CD4-positive, alpha-beta T cell treated with Interleukin-6 at 100 ng/mL for 8 hours (primary cell): ENCODE data around the gene ZNF775.

Source experiments
- DNase-seq: peaks from one replicate; pipeline ENCODE4 v3.0.0-alpha.2; 2020; ENCODE audit warnings: mixed read lengths, low spot score

The ZNF775 gene

DNA sequence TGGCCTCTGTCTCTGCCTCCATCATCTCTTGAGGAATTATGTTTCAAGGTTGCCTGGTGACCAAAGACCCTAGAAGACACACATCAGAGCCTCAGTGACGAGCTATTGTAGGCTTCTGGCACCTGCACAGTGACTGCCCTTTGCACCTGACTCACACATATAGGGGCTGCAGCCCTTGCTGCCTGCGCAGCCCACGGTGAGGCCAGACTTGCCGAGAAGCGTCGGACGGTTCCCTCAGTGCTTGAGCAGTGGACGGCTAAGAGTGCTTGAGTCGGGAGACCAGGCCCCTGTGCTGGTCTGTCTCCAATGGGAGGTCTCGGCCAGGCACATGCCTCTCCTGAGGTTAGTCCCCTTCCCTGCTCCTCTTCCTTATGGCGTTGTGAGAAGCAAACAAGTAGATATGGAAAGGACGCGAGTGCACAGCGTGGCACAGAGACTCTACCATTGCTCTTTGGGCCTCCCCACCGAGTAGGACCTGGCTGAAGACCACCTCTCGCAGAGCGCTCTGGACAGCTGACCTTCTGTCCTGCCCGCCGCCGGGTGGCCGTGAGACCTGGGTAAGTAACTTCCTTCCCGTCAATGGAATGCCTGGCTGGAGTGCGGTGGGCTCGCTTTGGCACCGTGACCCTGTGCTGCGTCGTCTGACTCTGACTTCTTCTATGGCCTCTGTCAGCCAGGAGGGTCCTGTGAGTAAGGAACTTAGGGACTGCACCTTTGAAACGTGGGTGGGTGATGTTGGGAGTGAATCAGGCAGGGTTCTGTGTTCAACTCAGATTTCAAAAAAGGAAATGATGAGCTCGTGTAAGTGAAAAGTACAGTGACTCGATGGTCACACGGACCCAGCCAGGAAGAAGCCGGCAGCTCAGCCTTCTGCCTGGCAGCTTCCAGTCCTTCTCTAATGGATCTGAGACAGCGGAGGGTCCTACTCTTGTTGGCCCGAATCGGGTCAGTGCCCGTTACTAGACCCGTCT is 33.7 kb downstream of the ZNF775 start:
- DNase-seq, result no peak

DNA sequence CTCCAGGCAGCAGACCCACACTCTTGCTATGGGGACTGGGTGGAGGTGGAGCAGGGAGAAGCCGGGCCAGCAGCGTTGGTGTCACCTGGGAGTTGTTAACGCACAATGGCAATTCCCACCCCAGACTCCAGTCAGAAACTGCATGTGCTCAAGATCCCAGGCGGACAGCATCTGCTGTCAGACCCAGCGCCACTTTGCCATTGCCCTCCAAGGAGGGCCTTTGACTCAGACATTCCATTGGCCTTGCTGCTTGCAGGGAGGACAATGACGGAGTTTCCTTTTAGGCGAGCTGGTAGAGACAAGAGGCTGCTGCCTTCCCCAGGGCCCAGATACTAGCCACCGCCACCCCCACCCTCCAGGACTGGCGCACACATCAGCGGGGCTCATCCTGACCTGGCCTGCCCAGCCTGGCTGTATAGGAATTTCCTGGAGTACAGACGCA is 34.5 kb downstream of the ZNF775 start:
- no peak for DNase-seq

DNA sequence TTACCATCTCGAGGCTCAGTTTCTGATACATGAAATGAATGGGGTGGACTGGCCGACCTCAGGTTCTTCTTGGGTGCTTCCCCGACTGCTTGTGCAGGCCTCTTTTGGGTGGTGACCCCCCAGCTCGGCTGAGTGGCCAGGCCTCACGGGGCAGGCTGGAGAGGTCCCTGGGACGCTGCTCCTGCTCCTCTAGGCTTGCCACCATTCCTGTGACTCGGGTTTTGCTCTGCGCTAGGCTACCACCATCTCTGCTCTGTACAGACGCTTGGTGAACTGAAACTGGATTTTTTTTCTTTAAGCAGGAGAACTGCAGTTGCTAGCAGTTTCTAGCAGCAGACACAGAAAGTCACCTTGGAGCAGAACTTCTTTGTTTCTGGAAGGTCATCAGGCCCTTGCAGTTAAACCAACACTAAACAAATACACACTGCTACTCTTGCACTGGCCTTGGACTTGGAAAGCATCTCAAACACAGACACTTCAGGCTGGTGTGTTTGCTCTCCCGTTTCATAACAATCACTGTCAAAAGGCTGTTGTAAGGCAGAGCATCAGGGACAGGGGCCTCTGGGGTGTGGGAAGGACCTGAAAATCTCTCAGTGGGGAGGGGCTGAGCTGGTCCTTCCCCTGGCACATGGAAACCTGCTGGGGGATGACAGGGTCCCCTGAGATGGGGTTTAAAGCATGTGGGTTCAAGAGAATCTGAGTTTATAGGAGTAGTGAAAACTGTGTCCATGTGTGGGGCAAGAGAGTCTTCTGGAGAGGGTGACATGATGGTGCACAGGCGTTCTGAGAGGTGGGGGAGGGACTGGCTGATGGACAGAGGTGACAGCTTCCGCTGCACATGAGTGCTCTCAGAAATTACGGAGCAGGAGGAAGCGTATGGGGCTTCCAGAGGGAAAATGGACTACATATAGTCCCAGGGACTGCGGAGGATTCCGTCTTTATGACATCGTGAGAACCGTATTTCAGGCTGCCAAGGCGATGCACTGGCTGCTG is 36.3 kb downstream of the ZNF775 start:
- DNase-seq, result no peak

DNA sequence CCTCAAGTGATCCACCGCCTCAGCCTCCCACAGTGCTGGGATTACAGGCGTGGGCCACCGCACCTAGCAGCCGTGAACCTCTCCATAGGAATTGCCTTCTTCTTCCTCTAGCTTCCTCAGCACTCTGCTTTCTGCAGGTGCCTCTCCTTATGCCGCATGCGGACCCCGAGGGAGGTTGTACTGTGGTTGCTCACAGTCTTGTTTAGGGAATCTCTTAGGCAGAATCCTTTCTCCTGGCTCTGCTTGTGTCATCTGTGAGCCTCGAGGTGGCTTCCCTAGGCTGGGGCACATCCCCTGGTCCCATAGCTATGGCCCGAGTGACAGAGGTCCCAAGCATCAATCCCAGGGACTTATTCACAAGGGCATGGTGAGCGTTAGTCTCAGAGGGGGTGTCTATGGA is 38.1 kb downstream of the ZNF775 start:
- no peak for DNase-seq

DNA sequence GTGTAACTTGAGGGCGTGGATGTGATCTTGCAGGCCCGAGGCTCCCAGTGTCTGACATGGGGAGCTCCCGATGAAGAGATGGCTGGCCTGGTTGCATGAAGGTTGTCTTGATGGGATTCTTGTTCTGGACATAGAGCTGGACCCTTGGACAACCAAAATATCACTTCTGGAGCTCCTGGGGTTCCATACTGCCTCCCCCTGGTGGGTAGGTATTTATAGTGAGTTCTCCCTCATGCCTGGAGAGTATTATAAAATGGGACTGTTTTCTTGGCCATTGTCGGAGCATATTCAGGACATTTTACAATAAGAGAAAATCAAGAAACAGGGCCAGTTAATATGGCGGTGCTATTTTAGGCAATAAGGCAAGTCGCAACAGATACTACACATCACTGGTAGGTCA is 38.7 kb downstream of the ZNF775 start:
- no peak for DNase-seq

DNA sequence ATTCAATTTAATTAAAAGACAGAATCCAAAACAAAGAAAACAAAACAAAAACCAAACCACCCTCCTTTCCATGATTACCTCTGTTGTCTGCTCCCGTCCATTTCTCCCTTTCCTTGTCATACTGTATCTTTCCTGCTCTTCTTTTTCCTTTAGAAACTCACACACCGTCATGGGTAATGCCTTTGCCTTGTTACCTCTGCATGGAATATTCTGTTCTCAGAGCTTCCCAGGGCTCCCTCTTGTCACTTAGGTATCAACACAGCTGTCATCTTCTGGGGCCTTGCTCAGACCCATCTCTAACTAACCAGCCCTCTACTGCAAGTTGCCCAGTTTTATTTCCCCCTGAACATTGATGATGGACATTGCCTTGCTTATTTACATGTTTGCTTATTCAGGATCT is 41.1 kb downstream of the ZNF775 start:
- DNase-seq, result no peak

DNA sequence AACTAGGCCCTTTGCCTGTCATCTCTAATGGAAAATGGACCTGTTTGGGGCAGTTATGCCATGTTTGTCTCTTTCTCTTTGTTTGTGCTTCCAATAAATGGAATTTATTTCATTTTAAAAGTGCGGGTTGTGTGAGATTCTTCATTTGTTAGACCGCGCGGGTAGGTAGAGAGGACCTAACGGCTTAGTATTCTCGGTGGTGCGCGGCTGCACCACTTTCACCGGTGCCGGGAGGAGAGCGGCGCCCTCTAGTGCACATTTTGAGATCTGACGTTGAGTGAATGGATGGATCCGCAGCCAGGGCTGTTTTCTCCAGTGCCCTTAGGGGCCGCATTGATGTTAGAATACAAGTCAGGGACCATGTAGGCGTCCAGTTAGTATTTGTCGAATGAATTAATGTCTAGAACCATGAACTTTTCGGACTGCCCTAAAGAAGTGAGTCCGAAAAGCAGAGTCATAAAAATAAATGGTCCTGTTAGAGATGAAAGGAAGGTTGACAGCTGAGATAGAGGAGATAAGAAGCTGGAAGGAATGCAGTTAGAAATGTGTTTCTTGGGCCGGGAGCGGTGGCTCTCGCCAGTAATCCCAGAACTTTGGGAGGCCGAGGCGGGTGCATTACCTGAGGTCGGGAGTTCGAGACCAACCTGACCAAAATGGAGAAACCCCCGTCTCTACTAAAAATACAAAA is 42.0 kb downstream of the ZNF775 start:
- peak; percentile 83 for DNase-seq

DNA sequence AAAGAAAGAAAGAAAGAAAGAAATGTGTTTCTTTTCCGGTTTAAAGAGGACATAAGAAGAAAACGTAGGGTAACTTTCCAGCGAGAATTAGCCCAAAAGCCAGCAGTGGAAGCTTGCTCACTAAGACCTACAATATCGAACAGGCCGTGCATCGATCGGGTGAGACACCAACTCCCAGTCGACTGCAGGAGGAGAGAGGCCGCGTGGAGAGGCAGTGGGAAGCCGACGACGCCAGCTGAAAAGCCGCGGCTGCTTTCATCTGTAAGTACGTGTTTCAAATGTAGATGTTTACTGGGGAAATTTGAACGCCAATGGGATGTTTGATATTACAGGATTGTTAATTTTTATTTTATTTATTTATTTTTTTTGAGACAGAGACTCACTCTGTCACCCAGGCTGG is 42.7 kb downstream of the ZNF775 start:
- DNase-seq, result no peak

DNA sequence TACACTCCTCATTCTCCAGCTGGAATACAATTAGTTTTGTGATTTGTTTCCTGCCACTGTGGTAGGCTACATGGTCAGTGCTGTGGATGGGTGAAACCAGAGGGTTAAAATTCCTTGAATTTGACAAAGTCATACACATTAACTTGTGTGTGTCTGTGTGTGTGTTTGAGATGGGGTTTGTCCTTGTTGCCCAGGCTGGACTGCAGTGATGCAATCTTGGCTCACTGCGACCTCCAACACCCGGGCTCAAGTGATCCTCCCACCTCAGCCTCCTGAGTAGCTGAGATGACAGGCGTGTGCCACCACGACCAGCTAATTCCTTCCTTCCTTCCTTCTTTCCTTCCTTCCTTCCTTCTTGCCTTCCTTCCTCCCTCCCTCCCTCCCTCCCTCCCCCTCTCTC is 46.5 kb downstream of the ZNF775 start:
- no peak for DNase-seq

DNA sequence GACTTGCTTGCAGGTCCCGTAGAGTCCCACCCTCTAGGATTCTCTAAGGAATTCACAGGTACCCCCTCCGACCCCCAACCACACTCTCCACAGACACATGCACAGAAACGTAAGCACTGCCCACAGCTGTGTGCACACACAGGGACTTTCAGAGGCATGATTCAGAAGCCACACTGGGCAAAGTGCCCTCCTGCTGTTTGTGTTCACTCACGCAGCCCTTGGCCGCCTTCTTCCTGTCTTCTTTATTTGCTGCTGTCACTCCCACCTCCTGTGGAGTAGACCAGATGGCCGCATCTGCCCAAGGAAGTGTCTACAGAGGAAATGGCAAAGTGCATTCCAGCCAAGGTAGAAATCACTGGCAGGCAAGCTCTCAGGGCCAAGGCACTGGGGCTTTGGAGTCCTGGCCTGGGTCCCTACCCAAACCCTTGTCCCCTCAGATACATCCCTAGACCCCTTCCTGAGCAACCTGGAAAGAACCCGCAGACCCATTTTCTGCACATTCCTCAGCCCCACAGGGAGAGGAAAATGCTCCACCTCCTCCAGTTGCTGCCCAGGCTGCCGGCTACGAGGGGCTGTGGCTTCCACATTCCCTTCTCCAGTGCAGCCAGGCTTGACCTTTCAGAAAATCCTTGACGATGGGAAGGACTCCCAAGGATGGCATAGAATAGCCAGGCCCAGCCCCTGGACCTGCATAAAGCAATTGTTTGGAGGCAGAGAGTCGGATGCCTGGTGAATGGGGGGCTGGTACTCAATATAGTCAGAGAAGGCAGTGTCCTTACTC is 49.7 kb downstream of the ZNF775 start:
- no peak for DNase-seq

DNA sequence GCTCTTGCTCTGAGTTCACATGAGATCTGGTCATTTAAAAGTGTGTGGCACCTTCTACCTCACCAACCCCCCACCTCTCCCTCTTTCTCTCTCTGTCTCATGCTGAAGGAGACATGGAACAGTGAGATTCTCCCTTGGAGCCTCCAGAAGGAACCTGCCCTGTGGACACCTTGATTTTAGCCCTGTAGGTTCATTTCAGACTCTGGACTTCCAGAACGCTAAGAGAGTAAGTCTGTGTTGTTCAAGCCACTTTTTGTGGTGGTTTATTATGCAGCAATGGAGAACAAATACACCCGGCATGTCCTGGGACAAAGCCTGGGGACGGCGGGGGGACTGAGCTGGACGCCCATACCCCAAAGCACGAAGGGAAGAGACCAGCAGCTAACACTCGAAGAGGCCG is 50.6 kb downstream of the ZNF775 start:
- no peak for DNase-seq

DNA sequence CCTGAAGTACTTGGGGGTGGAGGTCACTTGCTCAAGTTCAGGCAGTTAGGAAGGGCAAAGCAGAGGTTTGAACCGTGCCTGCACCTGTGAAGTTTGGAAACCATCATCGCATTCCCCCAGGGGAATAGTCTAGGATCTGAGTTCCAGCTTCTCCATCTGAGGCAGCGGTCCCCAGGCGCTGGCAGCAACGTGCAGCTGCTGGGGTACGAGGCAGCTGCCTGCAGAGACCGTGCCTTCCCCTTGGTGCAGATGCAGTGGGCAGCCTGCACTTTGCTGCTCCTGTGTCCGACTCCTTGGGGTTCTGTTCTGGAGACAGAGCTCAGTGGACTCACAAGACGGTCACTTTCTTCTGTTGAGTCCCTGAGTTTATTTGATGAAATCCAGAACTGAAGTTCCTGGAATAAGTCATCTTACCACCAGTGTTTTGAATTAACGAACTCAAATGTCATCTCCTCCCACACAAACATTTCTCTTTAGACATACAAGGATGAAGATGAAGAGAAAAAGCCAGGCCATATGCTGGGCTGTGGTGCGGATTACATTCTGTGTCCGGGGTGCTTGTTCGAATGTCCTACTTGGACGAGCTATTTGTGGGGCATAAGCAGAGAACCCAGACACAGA is 51.4 kb downstream of the ZNF775 start:
- no peak for DNase-seq

DNA sequence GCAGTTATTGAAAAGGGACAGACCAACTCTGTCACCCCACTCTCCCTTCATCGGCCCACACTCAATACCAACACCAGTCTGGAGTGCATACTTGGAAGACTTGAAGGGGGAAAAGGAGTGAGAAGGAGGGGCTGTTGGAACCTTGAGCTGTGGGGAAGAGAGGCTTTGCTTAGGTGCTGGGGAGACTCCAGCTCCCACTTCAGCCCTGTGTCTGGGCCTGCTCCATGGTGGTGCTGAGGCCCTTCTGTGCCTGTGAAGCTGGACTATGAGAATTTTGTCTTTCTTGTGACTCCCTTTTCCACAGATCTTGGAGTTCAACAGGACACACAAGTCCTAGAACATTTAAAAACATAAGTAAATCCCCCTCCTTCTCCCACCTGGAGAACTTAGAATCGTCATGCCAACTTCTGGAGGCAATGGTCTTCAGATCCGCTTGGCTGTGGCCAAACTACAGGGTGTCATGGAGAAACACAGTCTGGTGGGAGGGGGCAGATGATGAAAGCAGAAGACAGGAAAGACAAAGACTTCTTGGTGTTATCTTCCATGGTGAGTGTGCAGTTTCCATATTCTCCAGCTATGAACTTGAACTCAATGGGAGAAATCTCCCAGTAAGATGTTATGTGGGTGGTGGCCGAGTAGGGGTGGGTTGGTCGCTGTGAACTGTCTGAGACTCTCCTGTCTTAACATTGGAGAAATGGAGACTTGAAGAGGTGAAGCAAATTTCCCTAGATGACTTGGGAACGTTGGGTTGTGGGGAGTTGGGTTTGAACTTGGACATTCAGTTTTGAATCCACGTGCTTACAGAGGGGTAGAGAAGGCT is 52.9 kb downstream of the ZNF775 start:
- DNase-seq, result no peak

DNA sequence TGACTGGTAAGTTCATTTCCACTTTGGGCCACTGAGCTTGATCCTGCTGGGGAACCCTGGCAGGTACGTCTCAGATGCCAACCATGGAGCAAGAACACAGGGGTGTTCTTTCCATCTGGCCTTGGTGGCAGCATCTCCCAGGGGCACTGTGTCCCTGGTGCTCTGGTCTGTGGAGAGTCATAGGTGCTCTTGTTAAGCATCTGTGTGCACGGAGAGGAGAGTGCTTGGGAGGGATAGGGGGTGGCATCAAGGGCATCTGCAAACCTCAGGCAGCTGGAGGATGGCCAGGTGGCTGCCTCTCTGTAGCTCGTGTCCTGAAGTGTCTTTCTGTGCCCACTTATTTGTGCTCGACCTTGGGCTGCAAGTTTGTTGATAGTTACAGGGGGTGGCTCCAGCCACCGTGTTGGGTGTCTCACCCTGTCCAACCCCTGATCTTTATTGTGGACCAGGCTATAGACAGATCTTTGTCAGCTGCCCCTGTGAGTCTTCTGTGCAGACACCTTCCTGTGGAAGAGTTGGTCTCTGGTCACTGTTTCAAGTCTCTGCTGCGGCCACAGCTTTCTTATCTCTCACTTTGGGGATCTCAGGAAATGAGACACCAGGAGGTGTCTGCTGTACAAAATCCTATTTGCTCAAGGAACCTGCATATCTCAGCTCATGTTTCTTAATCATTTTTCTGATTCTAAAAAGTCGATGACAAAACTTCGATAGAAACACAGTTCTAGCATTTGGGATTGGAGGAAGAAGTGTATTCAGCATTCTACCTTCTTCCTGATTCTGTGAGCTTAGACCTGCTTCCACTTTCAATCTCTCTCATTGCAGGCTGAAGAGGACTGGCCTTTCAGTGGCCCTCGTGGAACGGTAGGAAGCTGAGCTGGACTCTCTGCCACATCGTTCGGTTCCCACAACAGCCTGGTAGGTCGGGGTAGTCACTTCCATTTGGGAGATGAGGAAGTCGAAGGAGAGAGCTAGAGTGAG is 54.1 kb downstream of the ZNF775 start:
- DNase-seq, result no peak

DNA sequence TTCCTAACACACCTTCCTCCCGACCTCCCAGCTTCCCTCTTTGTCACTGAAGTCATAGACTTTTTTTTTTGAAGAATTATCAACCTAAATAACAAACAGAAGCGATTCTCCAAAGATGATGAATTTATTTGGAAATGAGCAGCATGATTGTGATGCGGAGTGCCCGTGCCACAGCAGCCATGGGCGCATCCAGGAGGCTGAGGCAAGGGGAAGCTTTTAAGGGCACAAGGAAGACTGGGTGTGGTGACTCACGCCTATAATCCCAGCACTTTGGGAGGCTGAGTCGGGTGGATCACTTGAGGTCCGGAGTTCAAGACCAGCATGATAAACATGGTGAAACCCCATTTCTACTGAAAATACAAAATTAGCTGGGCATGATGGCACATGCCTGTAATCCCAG is 55.1 kb downstream of the ZNF775 start:
- no peak for DNase-seq

DNA sequence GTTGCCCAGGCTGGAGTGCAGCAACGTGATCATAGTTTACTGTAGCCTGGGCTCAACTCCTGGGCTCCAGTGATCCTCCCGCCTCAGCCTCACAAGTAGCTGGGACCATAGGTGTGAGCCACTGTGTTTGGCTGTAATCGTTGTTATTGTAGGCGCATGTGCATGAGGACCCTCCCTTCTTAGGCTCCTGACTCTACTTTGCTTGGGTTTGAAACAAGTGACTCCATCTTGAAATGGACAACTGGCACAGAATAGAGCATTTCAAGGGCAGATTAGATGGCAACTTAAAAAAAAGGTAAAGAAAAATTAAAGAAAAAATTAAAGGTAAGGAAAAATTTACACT is 55.9 kb downstream of the ZNF775 start:
- no peak for DNase-seq

DNA sequence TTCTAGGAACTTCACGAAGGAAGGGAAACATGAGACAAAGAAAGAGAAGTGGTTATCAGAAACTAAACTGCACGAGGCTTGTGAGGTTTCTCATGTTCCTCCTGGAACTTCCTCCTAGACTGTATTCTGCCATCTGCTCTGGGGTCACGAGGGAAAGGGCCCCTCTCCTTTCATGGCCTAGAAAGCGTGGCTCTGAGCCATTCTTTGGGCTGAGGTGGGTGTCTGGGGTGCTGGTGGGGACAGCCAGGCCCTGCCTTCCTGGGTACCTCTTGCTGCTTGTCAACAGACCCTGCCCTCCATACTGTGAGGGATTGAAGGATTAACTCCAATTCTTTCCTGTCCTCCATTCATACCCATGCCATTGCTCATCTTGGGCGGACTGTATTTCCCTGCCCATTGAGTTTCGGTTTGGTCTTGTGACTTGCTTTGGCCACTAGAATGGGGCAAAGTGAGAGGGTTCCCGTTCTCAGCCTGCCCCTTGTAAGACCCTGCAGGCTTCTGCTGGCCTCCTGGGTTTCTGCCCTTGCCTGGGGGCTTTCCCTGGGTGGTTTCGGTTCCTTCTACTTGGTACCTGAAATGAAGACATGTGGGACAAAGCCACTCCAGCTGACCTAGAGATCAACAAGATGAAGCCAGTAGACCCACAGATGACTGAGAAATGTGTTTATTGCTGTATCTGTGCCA is 56.4 kb downstream of the ZNF775 start:
- no peak for DNase-seq

DNA sequence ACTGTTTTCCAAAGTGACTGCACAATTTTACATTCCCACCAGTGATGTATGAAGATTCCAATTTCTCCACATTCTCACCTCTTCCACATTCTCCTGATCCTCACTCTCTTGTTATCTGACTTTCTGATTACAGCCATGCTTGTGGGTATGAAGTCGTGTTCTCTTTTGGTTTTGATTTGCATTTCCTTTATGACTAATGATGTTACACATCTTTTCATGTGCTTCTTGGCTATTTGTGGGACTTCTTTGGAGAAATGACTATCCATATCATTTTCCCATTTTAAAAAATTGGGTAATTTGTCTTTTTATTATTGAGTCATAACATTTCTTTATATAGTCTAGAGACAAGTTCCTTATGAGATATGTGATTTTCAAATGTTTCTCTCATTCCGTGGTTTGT is 60.8 kb downstream of the ZNF775 start:
- no peak for DNase-seq
